ENCODE measurements around the gene C17orf75.
"Not testable (repeated sequence)": the region's sequence is repeated elsewhere in the genome, so short reads cannot be mapped to it uniquely, and the experiment has no call there.

C17orf75 gene

GRCh38 chr17:32342603-32343325 lies 791 bp upstream of the C17orf75 start:
- ATAC-seq (no peak), DNase-seq (no peak)

GRCh38 chr17:32341141-32341856 lies 674 bp downstream of the C17orf75 start:
- peak; percentile 51 for DNase-seq

GRCh38 chr17:32335687-32336086 lies 6.3 kb downstream of the C17orf75 start:
- no peak for DNase-seq

More at GRCh38 chr17:32341141-32341856, 674 bp downstream of the C17orf75 start:
- ATAC-seq = peak; percentile 8

GRCh38 chr17:32335046-32335445 lies 6.9 kb downstream of the C17orf75 start:
- no peak for ATAC-seq
- DNase-seq = no peak

More at GRCh38 chr17:32335687-32336086, 6.3 kb downstream of the C17orf75 start:
- no peak for ATAC-seq

- ATAC-seq (no peak), DNase-seq (no peak)
These were observed 8.8 kb downstream of the C17orf75 start for GRCh38 chr17:32333187-32333586.

- ATAC-seq = peak; percentile 53
These were observed 10.5 kb downstream of the C17orf75 start for GRCh38 chr17:32331243-32332040.

GRCh38 chr17:32330147-32330546 lies 11.8 kb downstream of the C17orf75 start:
- ATAC-seq (no peak), DNase-seq (no peak)

More at GRCh38 chr17:32331243-32332040, 10.5 kb downstream of the C17orf75 start:
- DNase-seq = no peak

GRCh38 chr17:32327911-32328310 lies 14.1 kb downstream of the C17orf75 start:
- ATAC-seq (no peak), DNase-seq (no peak)

GRCh38 chr17:32323811-32324491 lies 18.0 kb downstream of the C17orf75 start:
- DNase-seq (peak; percentile 53), ATAC-seq (peak; percentile 74)

GRCh38 chr17:32323046-32323445 lies 18.9 kb downstream of the C17orf75 start:
- no peak for ATAC-seq

GRCh38 chr17:32320847-32321246 lies 21.1 kb downstream of the C17orf75 start:
- no peak for DNase-seq
- ATAC-seq = no peak

More at GRCh38 chr17:32323046-32323445, 18.9 kb downstream of the C17orf75 start:
- DNase-seq = no peak

- not testable (repeated sequence) for ATAC-seq, DNase-seq
These were observed 21.9 kb downstream of the C17orf75 start for GRCh38 chr17:32320080-32320479.

GRCh38 chr17:32319548-32319905 lies 22.4 kb downstream of the C17orf75 start:
- ATAC-seq (peak; percentile 87), DNase-seq (peak; percentile 88)

- DNase-seq (no peak), ATAC-seq (no peak)
These were observed 23.9 kb downstream of the C17orf75 start for GRCh38 chr17:32318071-32318470.

- ATAC-seq = no peak
- DNase-seq = no peak
These were observed 24.6 kb downstream of the C17orf75 start for GRCh38 chr17:32317353-32317752.

- not testable (repeated sequence) for ATAC-seq, DNase-seq
These were observed 25.3 kb downstream of the C17orf75 start for GRCh38 chr17:32316653-32317052.

GRCh38 chr17:32315171-32315570 lies 26.8 kb downstream of the C17orf75 start:
- DNase-seq (no peak), ATAC-seq (no peak)

- DNase-seq = no peak
- no peak for ATAC-seq
These were observed 27.3 kb downstream of the C17orf75 start for GRCh38 chr17:32314636-32315035.

- ATAC-seq (no peak), DNase-seq (no peak)
These were observed 30.9 kb downstream of the C17orf75 start for GRCh38 chr17:32311028-32311536.

GRCh38 chr17:32307658-32308057 lies 34.3 kb downstream of the C17orf75 start:
- DNase-seq (no peak), ATAC-seq (no peak)

- no peak for ATAC-seq
- no peak for DNase-seq
These were observed 36.9 kb downstream of the C17orf75 start for GRCh38 chr17:32305049-32305448.
